ENCODE measurements around the gene TMPRSS11D. TPM values are rescaled to one million over a fixed set of nuclear protein-coding genes. Genes with fewer than 3 reads are reported as not detected.

The TMPRSS11D gene
- polyA plus RNA-seq, 1 donor from 2014 or later, result not detected

GRCh38 chr4:67853336-67853735 is 30.5 kb downstream of the TMPRSS11D start:
- H3K27ac ChIP-seq (ENCODE audit: low read length), result no peak overlapping the region
- H3K4me2 ChIP-seq (ENCODE audit: low read length), result no peak overlapping the region
- H4K20me1 ChIP-seq (ENCODE audit: insufficient read depth), result no peaks in the 10 kb centered on the region
- H3K27me3 ChIP-seq (ENCODE audit: insufficient read depth, low read depth, low read length), result no peaks in the 10 kb centered on the region
- no peaks in the 10 kb centered on the region for H3K9me3 ChIP-seq (ENCODE audit: low read length)
- H3K4me3 ChIP-seq (ENCODE audit: low read length), result no peak overlapping the region
- H3K36me3 ChIP-seq (ENCODE audit: insufficient read depth, low read length), result no peaks in the 10 kb centered on the region
- H3K9ac ChIP-seq (ENCODE audit: low read length), result no peak overlapping the region
- no peaks in the 10 kb centered on the region for H3K9me2 ChIP-seq (ENCODE audit: insufficient read depth, low read length)
- no peak overlapping the region for H2AFZ ChIP-seq (ENCODE audit: low read depth, low read length)
- TF ChIP-seq SMC3 (conservative IDR thresholded peaks at IDR 0.05; ENCODE audit: poor library complexity), result no peak
- no peak for TF ChIP-seq REST (IDR thresholded peaks at IDR 0.05; ENCODE audit: borderline replicate concordance)
- no peaks in the 10 kb centered on the region for H3F3A ChIP-seq (ENCODE audit: insufficient read depth, low read length, poor library complexity, severe bottlenecking)
- H3K79me2 ChIP-seq (replicated peaks; ENCODE audit: insufficient read depth, low read length), result no peaks in the 10 kb centered on the region

GRCh38 chr4:67820903-67821302 is 62.9 kb downstream of the TMPRSS11D start:
- Histone ChIP-seq H4K20me1 (ENCODE audit: insufficient read depth) (no peaks in the 10 kb centered on the region), H3K9ac (ENCODE audit: low read length) (no peak overlapping the region), H2AFZ (ENCODE audit: low read depth, low read length) (no peak overlapping the region), H3K27me3 (ENCODE audit: insufficient read depth, low read depth, low read length) (no peaks in the 10 kb centered on the region), H3K4me3 (ENCODE audit: low read length) (no peak overlapping the region), H3K79me2 (replicated peaks; ENCODE audit: insufficient read depth, low read length) (no peaks in the 10 kb centered on the region), H3K36me3 (ENCODE audit: insufficient read depth, low read length) (no peaks in the 10 kb centered on the region), H3K4me2 (ENCODE audit: low read length) (no peak overlapping the region), H3K27ac (ENCODE audit: low read length) (no peak overlapping the region), H3K9me2 (ENCODE audit: insufficient read depth, low read length) (no peaks in the 10 kb centered on the region), H3F3A (ENCODE audit: insufficient read depth, low read length, poor library complexity, severe bottlenecking) (no peaks in the 10 kb centered on the region), H3K9me3 (ENCODE audit: low read length) (no peaks in the 10 kb centered on the region)
- TF ChIP-seq RAD21 (conservative IDR thresholded peaks at IDR 0.05), result no peak
- no peak for TF ChIP-seq EZH2 (IDR thresholded peaks at IDR 0.05; ENCODE audit: borderline replicate concordance, insufficient read depth, low read length, poor library complexity, severe bottlenecking)
- no peak for TF ChIP-seq SMC3 (conservative IDR thresholded peaks at IDR 0.05; ENCODE audit: poor library complexity)
- TF ChIP-seq CTCF (IDR thresholded peaks at IDR 0.05; ENCODE audit: poor library complexity, severe bottlenecking), result no peak
- TF ChIP-seq MXI1 (conservative IDR thresholded peaks at IDR 0.05; ENCODE audit: poor library complexity, severe bottlenecking), result no peak
- no peak for TF ChIP-seq POLR2AphosphoS5 (IDR thresholded peaks at IDR 0.05)
- no peak for TF ChIP-seq TAF1 (IDR thresholded peaks at IDR 0.05; ENCODE audit: low read depth)
- no peak for TF ChIP-seq EP300 (conservative IDR thresholded peaks at IDR 0.05; ENCODE audit: poor library complexity, severe bottlenecking)
- no peak for TF ChIP-seq REST (IDR thresholded peaks at IDR 0.05; ENCODE audit: borderline replicate concordance)
